ENCODE measurements around the gene ZFAND2A. TPM values are rescaled to one million over a fixed set of nuclear protein-coding genes. Genes with fewer than 3 reads are reported as not detected.
"Not testable (repeated sequence)": the region's sequence is repeated elsewhere in the genome, so short reads cannot be mapped to it uniquely, and the experiment has no call there.

The ZFAND2A gene
- total and polyA plus RNA-seq, 8 donors: 0.89 to 93.6 (median 30.7) TPM

DNA sequence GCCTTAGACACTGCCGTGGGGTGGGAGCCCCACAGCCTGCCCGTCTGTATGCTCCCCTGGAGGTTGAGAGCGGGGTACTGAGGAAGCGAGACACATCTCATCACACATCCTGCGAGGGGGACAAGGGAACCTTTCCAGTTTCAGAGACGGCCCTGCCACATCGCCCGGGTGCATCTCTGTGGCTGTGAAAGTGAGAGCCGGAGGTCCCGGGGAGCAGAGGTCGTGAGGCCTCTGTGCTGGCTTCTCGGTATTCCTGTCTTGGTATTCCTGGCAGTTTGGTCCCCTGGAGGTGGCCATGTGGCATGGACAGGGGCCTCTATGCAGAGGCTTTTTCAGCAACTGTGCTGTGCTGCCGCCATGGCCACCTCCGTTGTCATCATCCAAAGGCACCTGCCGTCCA is 41.9 kb upstream of the ZFAND2A start:
- Histone ChIP-seq H3K9me3 (no peaks in the 10 kb centered on the region), H3K4me1 (peaks cover 0 to 14% (median 4%) of the 10 kb centered on the region in 4 donors), H3K36me3 (no peaks in the 10 kb centered on the region), H3K4me3 (no peak overlapping the region), H3K27me3 (peaks cover 0 to 56% (median 6%) of the 10 kb centered on the region in 3 donors), H3K27ac (no peak overlapping the region)
- TF ChIP-seq EP300 (IDR thresholded peaks at IDR 0.05): no peak
- TF ChIP-seq, protein P1, sequence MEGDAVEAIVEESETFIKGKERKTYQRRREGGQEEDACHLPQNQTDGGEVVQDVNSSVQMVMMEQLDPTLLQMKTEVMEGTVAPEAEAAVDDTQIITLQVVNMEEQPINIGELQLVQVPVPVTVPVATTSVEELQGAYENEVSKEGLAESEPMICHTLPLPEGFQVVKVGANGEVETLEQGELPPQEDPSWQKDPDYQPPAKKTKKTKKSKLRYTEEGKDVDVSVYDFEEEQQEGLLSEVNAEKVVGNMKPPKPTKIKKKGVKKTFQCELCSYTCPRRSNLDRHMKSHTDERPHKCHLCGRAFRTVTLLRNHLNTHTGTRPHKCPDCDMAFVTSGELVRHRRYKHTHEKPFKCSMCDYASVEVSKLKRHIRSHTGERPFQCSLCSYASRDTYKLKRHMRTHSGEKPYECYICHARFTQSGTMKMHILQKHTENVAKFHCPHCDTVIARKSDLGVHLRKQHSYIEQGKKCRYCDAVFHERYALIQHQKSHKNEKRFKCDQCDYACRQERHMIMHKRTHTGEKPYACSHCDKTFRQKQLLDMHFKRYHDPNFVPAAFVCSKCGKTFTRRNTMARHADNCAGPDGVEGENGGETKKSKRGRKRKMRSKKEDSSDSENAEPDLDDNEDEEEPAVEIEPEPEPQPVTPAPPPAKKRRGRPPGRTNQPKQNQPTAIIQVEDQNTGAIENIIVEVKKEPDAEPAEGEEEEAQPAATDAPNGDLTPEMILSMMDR (IDR thresholded peaks at IDR 0.05): no peak
- TF ChIP-seq POLR2A (IDR thresholded peaks at IDR 0.05): no peak
- WGBS, 5 donors: 78 to 84% (median 80%) methylated on average over 15 of the region's 15 CpGs
- DNase-seq: no peak
- intact Hi-C loops (cut with DNase I; ENCODE audit: low total_unique reads): no loop called here

DNA sequence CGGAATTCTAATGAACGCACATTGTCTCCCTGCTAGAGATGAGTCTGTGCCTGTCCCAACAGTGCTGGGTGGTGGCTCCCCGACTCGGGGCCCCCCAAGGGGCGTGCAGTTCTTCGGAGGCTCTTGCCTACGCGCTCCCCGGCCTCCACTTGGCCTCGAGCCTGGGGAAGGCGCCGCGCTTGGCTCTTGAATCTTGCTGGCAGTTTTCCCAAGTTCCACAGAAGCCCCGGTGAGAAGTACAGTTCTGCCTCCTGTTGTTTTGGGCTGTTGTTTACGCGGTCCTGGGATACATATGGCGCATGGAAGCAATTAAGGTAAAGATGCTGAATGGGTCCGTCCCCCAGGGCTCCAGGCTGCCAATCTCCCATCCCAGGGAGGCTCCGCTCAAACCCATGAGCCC is 40.0 kb upstream of the ZFAND2A start:
- intact Hi-C loops (cut with DNase I; ENCODE audit: low total_unique reads): no loop called here
- Histone ChIP-seq H3K4me1 (peaks cover 0 to 14% (median 4%) of the 10 kb centered on the region in 4 donors), H3K9me3 (no peaks in the 10 kb centered on the region), H3K36me3 (no peaks in the 10 kb centered on the region), H3K27ac (no peak overlapping the region), H3K4me3 (no peak overlapping the region), H3K27me3 (peaks cover 0 to 53% (median 6%) of the 10 kb centered on the region in 3 donors)
- WGBS, 5 donors: 59 to 64% (median 62%) methylated on average over 16 to 19 of the region's 19 CpGs
- peak in 1 of 2 donors; percentile 65 for DNase-seq
- TF ChIP-seq EP300 (IDR thresholded peaks at IDR 0.05) (no peak), POLR2AphosphoS5 (IDR thresholded peaks at IDR 0.05) (no peak), POLR2A (IDR thresholded peaks at IDR 0.05) (no peak)
- TF ChIP-seq, protein P1 (IDR thresholded peaks at IDR 0.05): no peak

DNA sequence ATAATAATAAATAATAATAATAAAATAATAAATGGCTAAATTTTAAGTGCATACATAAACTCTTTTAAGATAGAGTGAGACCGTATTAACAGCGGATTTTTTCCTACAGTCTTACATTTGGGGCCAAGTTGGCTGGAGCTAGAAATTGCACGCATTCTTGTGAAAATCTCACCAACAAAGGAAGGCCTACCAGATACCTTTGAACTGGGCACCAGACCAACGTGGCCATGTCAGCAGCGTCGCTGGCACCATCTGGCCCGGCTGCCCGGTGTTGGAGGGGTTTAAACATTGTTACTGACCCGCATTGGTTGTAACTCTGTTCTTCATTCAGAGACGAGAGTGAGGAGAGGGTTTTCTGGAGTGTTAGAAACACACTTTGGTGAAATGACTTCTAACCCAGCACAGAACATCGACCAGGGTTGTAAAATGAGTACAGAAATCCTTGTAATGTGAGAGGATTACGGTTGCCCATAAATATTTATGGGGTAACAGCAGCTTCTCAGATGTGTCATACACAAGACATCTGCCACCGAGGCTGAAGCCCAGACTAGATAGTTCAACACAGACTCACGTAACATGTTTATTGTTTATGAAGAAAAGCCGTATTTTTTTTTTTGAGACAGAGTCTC is 38.1 kb upstream of the ZFAND2A start:
- Histone ChIP-seq H3K4me1 (peaks cover 0 to 14% (median 7%) of the 10 kb centered on the region in 4 donors), H3K4me3 (no peak overlapping the region), H3K9me3 (no peaks in the 10 kb centered on the region), H3K27ac (no peak overlapping the region), H3K36me3 (no peaks in the 10 kb centered on the region), H3K27me3 (peaks cover 0 to 68% (median 20%) of the 10 kb centered on the region in 3 donors)
- 43 to 63% (median 48%) methylated on average over 15 of the region's 15 CpGs for WGBS, 5 donors
- intact Hi-C loops (cut with DNase I; ENCODE audit: low total_unique reads): no loop called here
- TF ChIP-seq, protein P1 (IDR thresholded peaks at IDR 0.05): no peak
- TF ChIP-seq POLR2AphosphoS5 (IDR thresholded peaks at IDR 0.05): no peak
- TF ChIP-seq POLR2A (IDR thresholded peaks at IDR 0.05): no peak
- TF ChIP-seq EP300 (IDR thresholded peaks at IDR 0.05): no peak
- no peak for DNase-seq

DNA sequence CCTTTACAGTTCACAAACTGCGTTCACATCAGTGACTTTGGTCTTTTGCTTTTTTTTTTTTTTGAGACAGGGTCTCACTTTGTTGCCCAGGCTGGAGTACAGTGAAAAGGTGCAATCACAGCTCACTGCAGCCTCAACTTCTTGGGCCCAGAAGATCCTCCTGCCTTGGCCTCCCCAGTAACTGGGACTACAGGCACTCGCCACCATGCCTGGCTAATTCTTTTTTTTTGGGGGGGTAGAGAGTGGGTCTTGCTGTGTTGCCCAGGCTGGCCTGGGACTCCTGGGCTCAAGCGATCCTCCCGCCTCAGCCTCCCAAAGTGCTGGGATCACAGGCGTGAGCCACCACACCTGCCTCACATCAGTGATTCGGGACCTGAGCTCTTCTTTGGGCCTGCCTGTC is 37.0 kb upstream of the ZFAND2A start:
- Histone ChIP-seq H3K9me3 (no peaks in the 10 kb centered on the region), H3K4me3 (no peak overlapping the region), H3K27ac (no peak overlapping the region), H3K27me3 (peaks cover 0 to 71% (median 21%) of the 10 kb centered on the region in 3 donors), H3K36me3 (no peaks in the 10 kb centered on the region), H3K4me1 (peaks cover 0 to 14% (median 8%) of the 10 kb centered on the region in 4 donors)
- intact Hi-C loops (cut with DNase I; ENCODE audit: low total_unique reads): no loop called here
- no peak for DNase-seq
- 86 to 93% (median 92%) methylated on average over 5 to 6 of the region's 6 CpGs for WGBS, 5 donors
- TF ChIP-seq, protein P1 (IDR thresholded peaks at IDR 0.05): no peak
- TF ChIP-seq POLR2AphosphoS5 (IDR thresholded peaks at IDR 0.05) (no peak), POLR2A (IDR thresholded peaks at IDR 0.05) (no peak), EP300 (IDR thresholded peaks at IDR 0.05) (no peak)

DNA sequence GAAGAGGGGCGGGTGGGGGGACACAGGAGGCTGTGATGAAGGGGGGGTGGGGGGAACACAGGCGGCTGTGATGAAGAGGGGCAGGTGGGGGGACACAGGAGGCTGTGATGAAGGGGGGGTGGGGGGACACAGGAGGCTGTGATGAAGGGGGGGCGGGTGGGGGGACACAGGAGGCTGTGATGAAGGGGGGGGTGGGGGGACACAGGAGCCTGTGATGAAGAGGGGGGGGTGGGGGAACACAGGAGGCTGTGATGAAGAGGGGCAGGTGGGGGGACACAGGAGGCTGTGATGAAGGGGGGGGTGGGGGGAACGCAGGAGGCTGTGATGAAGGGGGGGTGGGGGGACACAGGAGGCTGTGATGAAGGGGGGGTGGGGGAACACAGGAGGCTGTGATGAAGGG is 36.4 kb upstream of the ZFAND2A start:
- intact Hi-C loops (cut with DNase I; ENCODE audit: low total_unique reads); H3K36me3 ChIP-seq; H3K4me3 ChIP-seq; H3K27ac ChIP-seq; H3K9me3 ChIP-seq: not testable (repeated sequence)
- peak in 1 of 2 donors; percentile 59 for DNase-seq
- H3K27me3 ChIP-seq: peaks cover 0 to 71% (median 16%) of the 10 kb centered on the region in 3 donors
- peaks cover 0 to 14% (median 8%) of the 10 kb centered on the region in 4 donors for H3K4me1 ChIP-seq
- WGBS, 5 donors: 6 to 43% (median 15%) methylated on average over 1 to 2 of the region's 4 CpGs; no CpG with 5 or more reads in 2 of the 5 donors
